Stimulated activated CD4-positive, alpha-beta T cell treated with anti-CD3 and anti-CD28 coated beads, Interleukin-4, amount 100 ng/mL, for 4 hours (primary cell): Measurements from ENCODE around the gene SPRY4.
A peak's percentile ranks its signal among the peaks of the same experiment; 100 is the strongest.
"Not testable (repeated sequence)": the region's sequence is repeated elsewhere in the genome, so short reads cannot be mapped to it uniquely, and the experiment has no call there.

Experiments used
- DNase-seq, 2 experiments: peaks; one replicate each; pipeline ENCODE4 v3.0.0-alpha.2; 2020

Gene SPRY4

GRCh38 chr5:142333749-142334148 is 8.9 kb upstream of the SPRY4 start:
- not testable (repeated sequence) for DNase-seq

GRCh38 chr5:142330444-142330843 is 5.6 kb upstream of the SPRY4 start:
- DNase-seq = no peak

GRCh38 chr5:142330026-142330425 is 5.2 kb upstream of the SPRY4 start:
- no peak for DNase-seq

GRCh38 chr5:142327111-142327842 is 2.5 kb upstream of the SPRY4 start:
- no peak for DNase-seq

GRCh38 chr5:142326480-142326938 is 1.7 kb upstream of the SPRY4 start:
- no peak for DNase-seq

- peak in 1 of 2 experiments; percentile 24 for DNase-seq
Measured at GRCh38 chr5:142325725-142326479, 1.1 kb upstream of the SPRY4 start.

GRCh38 chr5:142324136-142324870 is 518 bp downstream of the SPRY4 start:
- DNase-seq = peak in 1 of 2 experiments; percentile 33

- DNase-seq = no peak
Measured at GRCh38 chr5:142323480-142324135, 1.2 kb downstream of the SPRY4 start.

GRCh38 chr5:142322747-142323479 is 1.9 kb downstream of the SPRY4 start:
- DNase-seq = no peak

- no peak for DNase-seq
Measured at GRCh38 chr5:142322403-142322746, 2.4 kb downstream of the SPRY4 start.

- DNase-seq = no peak
Measured at GRCh38 chr5:142320851-142321560, 3.8 kb downstream of the SPRY4 start.

GRCh38 chr5:142320430-142320738 is 4.4 kb downstream of the SPRY4 start:
- DNase-seq = no peak

- no peak for DNase-seq
Measured at GRCh38 chr5:142319560-142320429, 5.0 kb downstream of the SPRY4 start.

GRCh38 chr5:142319105-142319504 is 5.7 kb downstream of the SPRY4 start:
- DNase-seq = no peak

- no peak for DNase-seq
Measured at GRCh38 chr5:142317753-142318152, 7.1 kb downstream of the SPRY4 start.

GRCh38 chr5:142317173-142317572 is 7.6 kb downstream of the SPRY4 start:
- DNase-seq = no peak

GRCh38 chr5:142316681-142317080 is 8.1 kb downstream of the SPRY4 start:
- no peak for DNase-seq

- no peak for DNase-seq
Measured at GRCh38 chr5:142316051-142316450, 8.8 kb downstream of the SPRY4 start.

- DNase-seq = no peak
Measured at GRCh38 chr5:142315096-142315900, 9.5 kb downstream of the SPRY4 start.

GRCh38 chr5:142314606-142315005 is 10.2 kb downstream of the SPRY4 start:
- DNase-seq = no peak
